HepG2 (cell line): Measurements from ENCODE around the gene SDK2. TPM values are rescaled to one million over a fixed set of nuclear protein-coding genes. Genes with fewer than 3 reads are reported as not detected.

ENCODE experiments used
- DMAP1 ChIP-seq: IDR thresholded peaks from 2 replicates; pipeline ENCODE4 v1.6.1; 2016
- EED ChIP-seq: sonication (generic); formaldehyde crosslinking; IDR thresholded peaks from 2 replicates; pipeline ENCODE4 v1.5.0; 2020; ENCODE audit warnings: mild to moderate bottlenecking, missing genetic modification reagents
- ETV5 ChIP-seq: IDR thresholded peaks from 2 replicates; pipeline ENCODE4 v1.6.1; 2018; ENCODE audit warnings: missing biosample characterization, missing genetic modification reagents, inconsistent platforms, borderline replicate concordance
- LCORL ChIP-seq, 2 experiments: fragments of 450-650 bp in 1 of 2; sonication (generic) in 1 of 2; formaldehyde crosslinking in 1 of 2; IDR thresholded peaks; 2 replicates each; pipeline versions ENCODE4 v1.5.0 to v1.6.1; 2017 to 2020; ENCODE audit warnings: antibody characterized with exemption in 1 of 2, missing genetic modification reagents in 1 of 2
- MTA1 ChIP-seq: sonication (generic); formaldehyde crosslinking; IDR thresholded peaks from 2 replicates; pipeline ENCODE4 v1.4.0; 2020; ENCODE audit warnings: missing genetic modification reagents, mild to moderate bottlenecking, borderline replicate concordance
- SAP130 ChIP-seq: IDR thresholded peaks from 2 replicates; pipeline ENCODE4 v1.6.1; 2016; ENCODE audit warnings: low read depth
- ZEB1 ChIP-seq: IDR thresholded peaks from 2 replicates; pipeline ENCODE4 v1.6.1; 2012; ENCODE audit warnings: mild to moderate bottlenecking, low read depth, inconsistent platforms; ENCODE audit not compliant: insufficient replicate concordance
- ZFP82 ChIP-seq: sonication (generic); formaldehyde crosslinking; IDR thresholded peaks from 2 replicates; pipeline ENCODE4 v1.5.1; 2020; ENCODE audit warnings: mild to moderate bottlenecking, missing genetic modification reagents, borderline replicate concordance
- ZNF136 ChIP-seq: sonication (generic); formaldehyde crosslinking; IDR thresholded peaks from 2 replicates; pipeline ENCODE4 v1.8.1; 2022; ENCODE audit warnings: low read depth, mild to moderate bottlenecking, moderate library complexity, missing genetic modification reagents
- ZNF558 ChIP-seq: sonication (generic); formaldehyde crosslinking; IDR thresholded peaks from 2 replicates; pipeline ENCODE4 v1.9.0; 2022; ENCODE audit warnings: mild to moderate bottlenecking, missing genetic modification reagents, borderline replicate concordance
- ZNF777 ChIP-seq: sonication (generic); formaldehyde crosslinking; IDR thresholded peaks from 2 replicates; pipeline ENCODE4 v1.4.0; 2020; ENCODE audit warnings: missing genetic modification reagents
- polyA plus RNA-seq, 8 experiments: library from polyadenylated mRNA; depleted of rRNA in 3 of 8; stranded (reverse) in 7 of 8; unstranded in 1 of 8; fragments of >200 nt; fragmentation: Illumina TruSeq in 4 of 8; extraction: Trizol in 4 of 8; gene quantifications; 2 replicates each; pipeline versions ENCODE4 v1.2.1 to v1.2.3, GENCODE V29; 2011 to 2016; ENCODE audit warnings: low read depth in 4 of 8, missing spikeins in 1 of 8, mixed read lengths in 1 of 8; ENCODE audit not compliant: insufficient read depth in 1 of 8
- total RNA-seq, 5 experiments: library from RNA; depleted of rRNA; stranded (reverse); fragments of >200 nt; fragmentation: Illumina TruSeq; extraction: Trizol; gene quantifications; 2 replicates each; pipeline ENCODE4 v1.2.3, GENCODE V29; 2016; ENCODE audit warnings: low read depth in 1 of 5
- TF ChIP-seq, protein P1 (sequence below): sonication (generic); formaldehyde crosslinking; IDR thresholded peaks from 2 replicates; pipeline ENCODE4 v1.5.1; 2020; ENCODE audit warnings: mild to moderate bottlenecking, missing genetic modification reagents, borderline replicate concordance
- TF ChIP-seq, protein P2 (sequence below): sonication (generic); formaldehyde crosslinking; IDR thresholded peaks from 2 replicates; pipeline ENCODE4 v1.8.0; 2022; ENCODE audit warnings: missing genetic modification reagents, mild to moderate bottlenecking, moderate library complexity, borderline replicate concordance
- TF ChIP-seq, protein P3 (sequence below): sonication (generic); formaldehyde crosslinking; IDR thresholded peaks from 2 replicates; pipeline ENCODE4 v1.5.1; 2020; ENCODE audit warnings: missing genetic modification reagents, mild to moderate bottlenecking, borderline replicate concordance
- TF ChIP-seq, protein P4 (sequence below): sonication (generic); formaldehyde crosslinking; IDR thresholded peaks from 2 replicates; pipeline ENCODE4 v1.4.0; 2020; ENCODE audit warnings: mild to moderate bottlenecking, missing genetic modification reagents
- TF ChIP-seq, protein P5 (sequence below): IDR thresholded peaks from 2 replicates; pipeline ENCODE4 v1.6.1; 2018; ENCODE audit warnings: missing genetic modification reagents, mild to moderate bottlenecking, missing compliant biosample characterization

Gene SDK2
- total and polyA plus RNA-seq, 2 of the 13 experiments (the other 11 are each of a cell fraction or from before 2014, with no cell fraction given): not detected

DNA sequence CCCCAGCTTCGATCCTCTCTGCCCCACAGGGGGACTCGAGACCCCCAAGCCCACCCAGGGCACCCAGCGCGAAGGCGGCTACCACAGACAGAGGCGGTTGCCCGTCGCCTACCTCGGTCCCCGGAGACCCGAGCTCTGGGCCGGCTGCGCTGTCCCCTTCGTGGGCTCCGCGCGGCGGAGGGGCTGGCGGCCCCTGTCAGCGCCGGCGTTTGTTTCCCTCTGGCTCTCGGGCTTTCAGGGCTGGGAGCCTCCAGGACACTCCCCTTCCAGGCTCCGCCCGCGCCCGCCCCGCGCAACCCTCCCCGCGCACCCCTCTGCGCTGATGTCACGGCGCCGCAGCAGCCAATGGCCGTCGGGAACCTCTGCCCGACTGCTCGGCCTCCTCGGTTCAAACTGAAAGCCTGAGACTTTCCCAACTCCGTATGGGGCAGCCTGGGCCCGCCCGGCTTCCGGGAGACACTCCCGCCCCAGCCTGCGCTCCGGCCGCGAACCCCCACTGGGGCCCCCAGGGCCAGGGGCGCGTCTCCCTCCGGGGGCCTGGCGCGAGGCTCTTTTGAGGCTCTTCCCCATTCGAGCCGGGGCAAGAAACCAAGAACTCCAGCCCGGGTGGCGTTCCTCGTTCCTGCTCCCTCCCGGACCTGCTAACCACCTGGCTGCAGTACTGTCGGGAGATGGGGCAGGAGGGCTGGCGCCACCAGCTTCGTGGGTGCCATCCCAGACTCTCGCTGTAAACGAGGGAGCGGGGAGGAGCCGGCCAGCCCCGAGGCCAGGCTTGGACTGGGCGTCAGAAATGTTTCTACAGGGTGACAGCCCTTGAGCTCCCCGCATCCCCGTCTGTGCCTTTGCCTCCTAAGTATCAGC, 332.2 kb downstream of the SDK2 start, which contains the start of gene CDC42EP4 (continued):
- TF ChIP-seq, protein P1, sequence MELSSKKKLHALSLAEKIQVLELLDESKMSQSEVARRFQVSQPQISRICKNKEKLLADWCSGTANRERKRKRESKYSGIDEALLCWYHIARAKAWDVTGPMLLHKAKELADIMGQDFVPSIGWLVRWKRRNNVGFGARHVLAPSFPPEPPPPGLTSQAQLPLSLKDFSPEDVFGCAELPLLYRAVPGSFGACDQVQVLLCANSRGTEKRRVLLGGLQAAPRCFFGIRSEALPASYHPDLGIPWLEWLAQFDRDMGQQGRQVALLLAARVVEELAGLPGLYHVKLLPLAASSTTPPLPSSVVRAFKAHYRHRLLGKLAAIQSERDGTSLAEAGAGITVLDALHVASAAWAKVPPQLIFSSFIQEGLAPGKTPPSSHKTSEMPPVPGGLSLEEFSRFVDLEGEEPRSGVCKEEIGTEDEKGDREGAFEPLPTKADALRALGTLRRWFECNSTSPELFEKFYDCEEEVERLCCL (CRISPR knock-in tag): no peak
- peak; percentile 77; the same call in 1 of the 2 replicates for TF ChIP-seq MTA1 (CRISPR knock-in tag)
- TF ChIP-seq ZNF558 (CRISPR knock-in tag): no peak; the same call in 1 of the 2 replicates
- peak; percentile 55 for TF ChIP-seq ZNF777 (CRISPR knock-in tag)
- TF ChIP-seq ZEB1: peak; percentile 28
- TF ChIP-seq, protein P2, sequence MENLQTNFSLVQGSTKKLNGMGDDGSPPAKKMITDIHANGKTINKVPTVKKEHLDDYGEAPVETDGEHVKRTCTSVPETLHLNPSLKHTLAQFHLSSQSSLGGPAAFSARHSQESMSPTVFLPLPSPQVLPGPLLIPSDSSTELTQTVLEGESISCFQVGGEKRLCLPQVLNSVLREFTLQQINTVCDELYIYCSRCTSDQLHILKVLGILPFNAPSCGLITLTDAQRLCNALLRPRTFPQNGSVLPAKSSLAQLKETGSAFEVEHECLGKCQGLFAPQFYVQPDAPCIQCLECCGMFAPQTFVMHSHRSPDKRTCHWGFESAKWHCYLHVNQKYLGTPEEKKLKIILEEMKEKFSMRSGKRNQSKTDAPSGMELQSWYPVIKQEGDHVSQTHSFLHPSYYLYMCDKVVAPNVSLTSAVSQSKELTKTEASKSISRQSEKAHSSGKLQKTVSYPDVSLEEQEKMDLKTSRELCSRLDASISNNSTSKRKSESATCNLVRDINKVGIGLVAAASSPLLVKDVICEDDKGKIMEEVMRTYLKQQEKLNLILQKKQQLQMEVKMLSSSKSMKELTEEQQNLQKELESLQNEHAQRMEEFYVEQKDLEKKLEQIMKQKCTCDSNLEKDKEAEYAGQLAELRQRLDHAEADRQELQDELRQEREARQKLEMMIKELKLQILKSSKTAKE (CRISPR knock-in tag): peak; percentile 59; the same call in 1 of the 2 replicates
- TF ChIP-seq, protein P3, sequence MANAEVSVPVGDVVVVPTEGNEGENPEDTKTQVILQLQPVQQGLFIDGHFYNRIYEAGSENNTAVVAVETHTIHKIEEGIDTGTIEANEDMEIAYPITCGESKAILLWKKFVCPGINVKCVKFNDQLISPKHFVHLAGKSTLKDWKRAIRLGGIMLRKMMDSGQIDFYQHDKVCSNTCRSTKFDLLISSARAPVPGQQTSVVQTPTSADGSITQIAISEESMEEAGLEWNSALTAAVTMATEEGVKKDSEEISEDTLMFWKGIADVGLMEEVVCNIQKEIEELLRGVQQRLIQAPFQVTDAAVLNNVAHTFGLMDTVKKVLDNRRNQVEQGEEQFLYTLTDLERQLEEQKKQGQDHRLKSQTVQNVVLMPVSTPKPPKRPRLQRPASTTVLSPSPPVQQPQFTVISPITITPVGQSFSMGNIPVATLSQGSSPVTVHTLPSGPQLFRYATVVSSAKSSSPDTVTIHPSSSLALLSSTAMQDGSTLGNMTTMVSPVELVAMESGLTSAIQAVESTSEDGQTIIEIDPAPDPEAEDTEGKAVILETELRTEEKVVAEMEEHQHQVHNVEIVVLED (CRISPR knock-in tag): peak; percentile 83
- TF ChIP-seq EED (CRISPR knock-in tag): no peak
- TF ChIP-seq ETV5 (CRISPR knock-in tag): peak; percentile 83
- TF ChIP-seq, protein P4, sequence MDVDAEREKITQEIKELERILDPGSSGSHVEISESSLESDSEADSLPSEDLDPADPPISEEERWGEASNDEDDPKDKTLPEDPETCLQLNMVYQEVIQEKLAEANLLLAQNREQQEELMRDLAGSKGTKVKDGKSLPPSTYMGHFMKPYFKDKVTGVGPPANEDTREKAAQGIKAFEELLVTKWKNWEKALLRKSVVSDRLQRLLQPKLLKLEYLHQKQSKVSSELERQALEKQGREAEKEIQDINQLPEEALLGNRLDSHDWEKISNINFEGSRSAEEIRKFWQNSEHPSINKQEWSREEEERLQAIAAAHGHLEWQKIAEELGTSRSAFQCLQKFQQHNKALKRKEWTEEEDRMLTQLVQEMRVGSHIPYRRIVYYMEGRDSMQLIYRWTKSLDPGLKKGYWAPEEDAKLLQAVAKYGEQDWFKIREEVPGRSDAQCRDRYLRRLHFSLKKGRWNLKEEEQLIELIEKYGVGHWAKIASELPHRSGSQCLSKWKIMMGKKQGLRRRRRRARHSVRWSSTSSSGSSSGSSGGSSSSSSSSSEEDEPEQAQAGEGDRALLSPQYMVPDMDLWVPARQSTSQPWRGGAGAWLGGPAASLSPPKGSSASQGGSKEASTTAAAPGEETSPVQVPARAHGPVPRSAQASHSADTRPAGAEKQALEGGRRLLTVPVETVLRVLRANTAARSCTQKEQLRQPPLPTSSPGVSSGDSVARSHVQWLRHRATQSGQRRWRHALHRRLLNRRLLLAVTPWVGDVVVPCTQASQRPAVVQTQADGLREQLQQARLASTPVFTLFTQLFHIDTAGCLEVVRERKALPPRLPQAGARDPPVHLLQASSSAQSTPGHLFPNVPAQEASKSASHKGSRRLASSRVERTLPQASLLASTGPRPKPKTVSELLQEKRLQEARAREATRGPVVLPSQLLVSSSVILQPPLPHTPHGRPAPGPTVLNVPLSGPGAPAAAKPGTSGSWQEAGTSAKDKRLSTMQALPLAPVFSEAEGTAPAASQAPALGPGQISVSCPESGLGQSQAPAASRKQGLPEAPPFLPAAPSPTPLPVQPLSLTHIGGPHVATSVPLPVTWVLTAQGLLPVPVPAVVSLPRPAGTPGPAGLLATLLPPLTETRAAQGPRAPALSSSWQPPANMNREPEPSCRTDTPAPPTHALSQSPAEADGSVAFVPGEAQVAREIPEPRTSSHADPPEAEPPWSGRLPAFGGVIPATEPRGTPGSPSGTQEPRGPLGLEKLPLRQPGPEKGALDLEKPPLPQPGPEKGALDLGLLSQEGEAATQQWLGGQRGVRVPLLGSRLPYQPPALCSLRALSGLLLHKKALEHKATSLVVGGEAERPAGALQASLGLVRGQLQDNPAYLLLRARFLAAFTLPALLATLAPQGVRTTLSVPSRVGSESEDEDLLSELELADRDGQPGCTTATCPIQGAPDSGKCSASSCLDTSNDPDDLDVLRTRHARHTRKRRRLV: no peak
- TF ChIP-seq, protein P5, sequence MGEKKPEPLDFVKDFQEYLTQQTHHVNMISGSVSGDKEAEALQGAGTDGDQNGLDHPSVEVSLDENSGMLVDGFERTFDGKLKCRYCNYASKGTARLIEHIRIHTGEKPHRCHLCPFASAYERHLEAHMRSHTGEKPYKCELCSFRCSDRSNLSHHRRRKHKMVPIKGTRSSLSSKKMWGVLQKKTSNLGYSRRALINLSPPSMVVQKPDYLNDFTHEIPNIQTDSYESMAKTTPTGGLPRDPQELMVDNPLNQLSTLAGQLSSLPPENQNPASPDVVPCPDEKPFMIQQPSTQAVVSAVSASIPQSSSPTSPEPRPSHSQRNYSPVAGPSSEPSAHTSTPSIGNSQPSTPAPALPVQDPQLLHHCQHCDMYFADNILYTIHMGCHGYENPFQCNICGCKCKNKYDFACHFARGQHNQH (CRISPR knock-in tag): peak; percentile 66
- no peak for TF ChIP-seq LCORL (IDR thresholded peaks at IDR 0.05)
- peak; percentile 87; the same call in 1 of the 2 replicates for TF ChIP-seq LCORL (CRISPR knock-in tag; IDR thresholded peaks at IDR 0.05)
- TF ChIP-seq ZNF136 (CRISPR knock-in tag): peak; percentile 85
- peak; percentile 94 for TF ChIP-seq SAP130
- no peak for TF ChIP-seq ZFP82
- peak; percentile 72; the same call in 1 of the 2 replicates for TF ChIP-seq DMAP1 (CRISPR knock-in tag)
